DND-41 (cell line): ENCODE data around the gene SAMD8.

ENCODE experiments used
- CTCF ChIP-seq: IDR thresholded peaks from 2 replicates; pipeline ENCODE4 v1.5.1; 2012; ENCODE audit warnings: borderline replicate concordance, low read length, moderate library complexity, mild to moderate bottlenecking; ENCODE audit not compliant: poor library complexity, severe bottlenecking; ENCODE audit errors: extremely low read depth
- EZH2 ChIP-seq: IDR thresholded peaks from 3 replicates; pipeline ENCODE4 v1.6.1; 2012; ENCODE audit warnings: borderline replicate concordance, low read depth, mild to moderate bottlenecking, moderate library complexity, low read length, inconsistent platforms; ENCODE audit not compliant: severe bottlenecking

- TF ChIP-seq CTCF (no peak), EZH2 (no peak)
Observed at GRCh38 chr10:75143353-75143752, 31.9 kb downstream of the SAMD8 start.
